Measurements from ENCODE around the gene ATP10A.

Gene ATP10A

GRCh38 chr15:25731411-25731810, 131.7 kb downstream of the ATP10A start:
- H3K4me3 ChIP-seq (replicated peaks; ENCODE audit: low read depth, low read length), result no peak overlapping the region

GRCh38 chr15:25730918-25731317, 132.2 kb downstream of the ATP10A start:
- DNase-seq (ENCODE audit: low read depth), result no peak
- no peak overlapping the region for H3K4me3 ChIP-seq (replicated peaks; ENCODE audit: low read depth, low read length)
- TF ChIP-seq CTCF (IDR thresholded peaks at IDR 0.05; ENCODE audit: low read length, missing control alignments), result no peak

More at GRCh38 chr15:25731411-25731810, 131.7 kb downstream of the ATP10A start:
- no peak for DNase-seq (ENCODE audit: low read depth)
- no peak for TF ChIP-seq CTCF (IDR thresholded peaks at IDR 0.05; ENCODE audit: low read length, missing control alignments)

GRCh38 chr15:25728816-25729215, 134.3 kb downstream of the ATP10A start:
- no peak for DNase-seq (ENCODE audit: low read depth)
- no peak overlapping the region for H3K4me3 ChIP-seq (replicated peaks; ENCODE audit: low read depth, low read length)
- TF ChIP-seq CTCF (IDR thresholded peaks at IDR 0.05; ENCODE audit: low read length, missing control alignments), result no peak

GRCh38 chr15:25727867-25728600, 135.1 kb downstream of the ATP10A start:
- no peak overlapping the region for H3K4me3 ChIP-seq (replicated peaks; ENCODE audit: low read depth, low read length)
- DNase-seq (ENCODE audit: low read depth), result no peak
- no peak for TF ChIP-seq CTCF (IDR thresholded peaks at IDR 0.05; ENCODE audit: low read length, missing control alignments)

GRCh38 chr15:25727116-25727515, 136.0 kb downstream of the ATP10A start:
- DNase-seq (ENCODE audit: low read depth), result no peak
- no peak for TF ChIP-seq CTCF (IDR thresholded peaks at IDR 0.05; ENCODE audit: low read length, missing control alignments)
- H3K4me3 ChIP-seq (replicated peaks; ENCODE audit: low read depth, low read length), result no peak overlapping the region

GRCh38 chr15:25725758-25726157, 137.4 kb downstream of the ATP10A start:
- no peak overlapping the region for H3K4me3 ChIP-seq (replicated peaks; ENCODE audit: low read depth, low read length)
- TF ChIP-seq CTCF (IDR thresholded peaks at IDR 0.05; ENCODE audit: low read length, missing control alignments), result no peak
- DNase-seq (ENCODE audit: low read depth), result no peak

GRCh38 chr15:25724899-25725298, 138.2 kb downstream of the ATP10A start:
- no peak for DNase-seq (ENCODE audit: low read depth)
- TF ChIP-seq CTCF (IDR thresholded peaks at IDR 0.05; ENCODE audit: low read length, missing control alignments), result no peak
- no peak overlapping the region for H3K4me3 ChIP-seq (replicated peaks; ENCODE audit: low read depth, low read length)

Measured in fibroblast of pulmonary artery (primary cell).